ENCODE data around the gene CASS4. TPM values are rescaled to one million over a fixed set of nuclear protein-coding genes. Genes with fewer than 3 reads are reported as not detected.

The CASS4 gene
- total RNA-seq, 1 donor from 2014 or later = 40.2 TPM

DNA sequence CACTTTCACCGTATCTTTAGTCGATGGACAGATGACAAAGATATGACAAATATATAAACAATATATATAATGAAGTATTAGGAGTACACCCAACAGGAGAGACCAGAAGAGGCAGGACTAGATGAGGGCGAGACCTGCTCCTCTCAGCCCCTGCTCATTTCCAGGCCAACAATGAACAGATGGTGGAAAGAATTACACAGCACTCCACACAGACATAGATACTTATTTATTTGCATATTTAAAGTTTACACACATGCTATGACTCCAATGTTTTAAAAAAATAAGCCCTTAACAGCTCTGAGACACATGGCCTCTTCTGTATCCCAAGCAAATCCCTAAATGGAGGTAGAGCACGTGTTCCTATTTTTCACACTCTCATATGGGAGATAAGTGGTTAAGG lies 42.9 kb upstream of the CASS4 start:
- Histone ChIP-seq H3K27me3 (no peaks in the 10 kb centered on the region), H3K9me3 (no peaks in the 10 kb centered on the region), H3K4me3 (no peak overlapping the region), H3K4me1 (no peaks in the 10 kb centered on the region), H3K36me3 (peaks cover 55% of the 10 kb centered on the region), H3K27ac (no peak overlapping the region)
- ATAC-seq = no peak
- intact Hi-C loops (cut with DNase I) = no loop called here
- no peak for DNase-seq
- TF ChIP-seq, protein P1, sequence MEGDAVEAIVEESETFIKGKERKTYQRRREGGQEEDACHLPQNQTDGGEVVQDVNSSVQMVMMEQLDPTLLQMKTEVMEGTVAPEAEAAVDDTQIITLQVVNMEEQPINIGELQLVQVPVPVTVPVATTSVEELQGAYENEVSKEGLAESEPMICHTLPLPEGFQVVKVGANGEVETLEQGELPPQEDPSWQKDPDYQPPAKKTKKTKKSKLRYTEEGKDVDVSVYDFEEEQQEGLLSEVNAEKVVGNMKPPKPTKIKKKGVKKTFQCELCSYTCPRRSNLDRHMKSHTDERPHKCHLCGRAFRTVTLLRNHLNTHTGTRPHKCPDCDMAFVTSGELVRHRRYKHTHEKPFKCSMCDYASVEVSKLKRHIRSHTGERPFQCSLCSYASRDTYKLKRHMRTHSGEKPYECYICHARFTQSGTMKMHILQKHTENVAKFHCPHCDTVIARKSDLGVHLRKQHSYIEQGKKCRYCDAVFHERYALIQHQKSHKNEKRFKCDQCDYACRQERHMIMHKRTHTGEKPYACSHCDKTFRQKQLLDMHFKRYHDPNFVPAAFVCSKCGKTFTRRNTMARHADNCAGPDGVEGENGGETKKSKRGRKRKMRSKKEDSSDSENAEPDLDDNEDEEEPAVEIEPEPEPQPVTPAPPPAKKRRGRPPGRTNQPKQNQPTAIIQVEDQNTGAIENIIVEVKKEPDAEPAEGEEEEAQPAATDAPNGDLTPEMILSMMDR (IDR thresholded peaks at IDR 0.05) = no peak

GRCh38 chr20:56371977-56372376 lies 40.1 kb upstream of the CASS4 start:
- Histone ChIP-seq H3K27me3 (no peaks in the 10 kb centered on the region), H3K4me1 (no peaks in the 10 kb centered on the region), H3K36me3 (peaks cover 31% of the 10 kb centered on the region), H3K9me3 (no peaks in the 10 kb centered on the region), H3K4me3 (no peak overlapping the region), H3K27ac (no peak overlapping the region)
- intact Hi-C loops (cut with DNase I) = no loop called here
- TF ChIP-seq, protein P1 (IDR thresholded peaks at IDR 0.05) = no peak
- no peak for DNase-seq
- ATAC-seq = no peak

GRCh38 chr20:56372850-56373249 lies 39.2 kb upstream of the CASS4 start:
- H3K4me1 ChIP-seq = no peaks in the 10 kb centered on the region
- TF ChIP-seq, protein P1 (IDR thresholded peaks at IDR 0.05) = no peak
- H3K27me3 ChIP-seq = no peaks in the 10 kb centered on the region
- H3K27ac ChIP-seq = no peak overlapping the region
- no peak for ATAC-seq
- no peak for DNase-seq
- peaks cover 22% of the 10 kb centered on the region for H3K36me3 ChIP-seq
- H3K9me3 ChIP-seq = no peaks in the 10 kb centered on the region
- no peak overlapping the region for H3K4me3 ChIP-seq
- intact Hi-C loops (cut with DNase I) = no loop called here

DNA sequence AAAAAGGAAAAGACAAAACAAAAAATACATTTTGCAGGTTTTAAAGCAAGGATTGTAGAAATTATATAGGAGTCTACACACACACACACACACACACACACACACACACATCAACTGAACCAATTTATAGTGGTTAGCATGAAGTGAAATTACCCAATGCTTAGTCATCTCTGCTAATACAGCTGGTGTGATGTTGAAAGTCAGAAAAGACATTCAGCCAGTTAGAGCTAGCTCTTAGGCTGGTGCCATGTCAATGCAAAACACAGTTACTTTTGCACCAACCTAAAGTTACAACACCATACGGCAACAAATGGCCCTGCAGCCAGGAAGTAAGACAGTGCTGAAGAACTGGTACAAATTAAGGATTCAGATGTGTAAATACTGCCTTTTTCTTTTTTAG lies 38.1 kb upstream of the CASS4 start:
- TF ChIP-seq, protein P1 (IDR thresholded peaks at IDR 0.05) = no peak
- Histone ChIP-seq H3K4me3 (no peak overlapping the region), H3K27ac (no peak overlapping the region), H3K4me1 (no peaks in the 10 kb centered on the region), H3K9me3 (no peaks in the 10 kb centered on the region), H3K36me3 (peaks cover 13% of the 10 kb centered on the region), H3K27me3 (no peaks in the 10 kb centered on the region)
- intact Hi-C loops (cut with DNase I) = no loop called here
- peak; percentile 84 for ATAC-seq
- no peak for DNase-seq

- no peak for ATAC-seq
- no peak overlapping the region for H3K4me3 ChIP-seq
- intact Hi-C loops (cut with DNase I) = no loop called here
- no peaks in the 10 kb centered on the region for H3K4me1 ChIP-seq
- no peaks in the 10 kb centered on the region for H3K9me3 ChIP-seq
- no peaks in the 10 kb centered on the region for H3K27me3 ChIP-seq
- no peak overlapping the region for H3K27ac ChIP-seq
- TF ChIP-seq, protein P1 (IDR thresholded peaks at IDR 0.05) = no peak
- no peaks in the 10 kb centered on the region for H3K36me3 ChIP-seq
- DNase-seq = no peak
These were observed 35.7 kb upstream of the CASS4 start for GRCh38 chr20:56376331-56376730.

DNA sequence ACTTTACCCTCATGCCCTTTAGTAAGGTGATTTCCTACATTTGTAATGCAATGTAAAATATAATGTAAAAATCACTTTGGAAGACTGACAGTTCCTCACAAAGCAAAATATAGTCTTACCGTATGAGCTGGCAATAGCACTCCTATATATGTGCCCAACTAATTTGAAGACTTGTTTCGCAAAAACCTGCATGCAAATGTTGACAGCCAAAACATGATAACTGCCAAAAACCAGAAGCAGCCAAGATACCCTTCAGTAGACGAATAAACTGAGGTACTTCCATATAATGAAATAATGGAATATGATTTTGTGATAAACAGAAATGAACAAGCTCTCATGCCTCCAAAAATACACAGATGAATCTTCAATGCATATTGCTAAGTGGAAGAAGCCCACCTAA lies 33.7 kb upstream of the CASS4 start:
- Histone ChIP-seq H3K9me3 (no peaks in the 10 kb centered on the region), H3K27me3 (no peaks in the 10 kb centered on the region), H3K27ac (no peak overlapping the region), H3K4me1 (no peaks in the 10 kb centered on the region), H3K4me3 (no peak overlapping the region), H3K36me3 (no peaks in the 10 kb centered on the region)
- intact Hi-C loops (cut with DNase I) = no loop called here
- no peak for DNase-seq
- TF ChIP-seq, protein P1 (IDR thresholded peaks at IDR 0.05) = no peak
- ATAC-seq = no peak
